Uterus (tissue), 2 donors: ENCODE measurements around the gene MBTPS1.

Source experiments
- POLR2A ChIP-seq, 2 donors: fragments of 450-650 bp; IDR thresholded peaks; one replicate each; pipeline ENCODE4 v1.6.1; 2016; ENCODE audit warnings: antibody characterized with exemption in 2 of 2, mild to moderate bottlenecking in 1 of 2, moderate library complexity in 1 of 2
- TF ChIP-seq, protein P1 (sequence below), 4 experiments: fragments of 200-600 bp in 2 of 4; fragments of 450-650 bp in 2 of 4; sonication (generic) in 2 of 4; IDR thresholded peaks; one replicate each; pipeline ENCODE4 v1.5.1; 2016 to 2019; ENCODE audit warnings: antibody characterized with exemption in 4 of 4, mild to moderate bottlenecking in 2 of 4, moderate library complexity in 1 of 4

DNA sequence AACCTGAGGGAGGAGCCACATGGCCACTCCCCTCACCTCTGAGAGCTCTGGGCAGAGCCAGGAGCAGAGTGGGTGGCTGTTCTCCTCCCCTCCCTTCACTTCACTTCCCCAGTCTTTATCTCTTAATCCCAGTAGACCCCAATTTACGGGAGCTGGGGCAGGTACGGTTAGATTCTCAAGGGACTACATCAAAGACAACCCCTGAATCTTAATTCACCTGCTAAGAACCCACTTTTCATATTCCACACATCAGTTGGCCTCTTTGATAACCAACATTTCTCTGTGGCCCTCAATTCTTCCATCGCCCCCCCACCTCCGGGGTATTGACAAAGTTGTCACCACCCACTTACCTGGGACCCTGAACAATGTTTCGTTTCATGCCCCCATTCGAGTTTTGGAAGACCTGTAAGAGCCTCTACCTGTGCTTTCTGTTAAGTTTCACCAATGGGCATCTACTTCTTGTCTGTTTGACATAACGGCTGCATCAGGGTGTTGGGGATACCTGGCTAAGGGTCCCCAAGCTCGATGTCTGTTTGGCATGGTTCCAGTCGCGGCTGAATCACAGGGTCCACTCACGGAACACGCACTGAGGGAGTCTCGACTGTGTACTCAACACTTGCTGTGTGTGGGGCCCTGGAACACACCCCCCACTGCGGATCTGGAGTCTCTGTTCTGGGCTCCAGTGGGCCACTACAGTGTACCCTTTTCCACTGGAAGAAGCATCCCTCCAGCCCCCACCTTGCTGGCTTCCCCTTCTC lies 102.0 kb downstream of the MBTPS1 start:
- TF ChIP-seq, protein P1, sequence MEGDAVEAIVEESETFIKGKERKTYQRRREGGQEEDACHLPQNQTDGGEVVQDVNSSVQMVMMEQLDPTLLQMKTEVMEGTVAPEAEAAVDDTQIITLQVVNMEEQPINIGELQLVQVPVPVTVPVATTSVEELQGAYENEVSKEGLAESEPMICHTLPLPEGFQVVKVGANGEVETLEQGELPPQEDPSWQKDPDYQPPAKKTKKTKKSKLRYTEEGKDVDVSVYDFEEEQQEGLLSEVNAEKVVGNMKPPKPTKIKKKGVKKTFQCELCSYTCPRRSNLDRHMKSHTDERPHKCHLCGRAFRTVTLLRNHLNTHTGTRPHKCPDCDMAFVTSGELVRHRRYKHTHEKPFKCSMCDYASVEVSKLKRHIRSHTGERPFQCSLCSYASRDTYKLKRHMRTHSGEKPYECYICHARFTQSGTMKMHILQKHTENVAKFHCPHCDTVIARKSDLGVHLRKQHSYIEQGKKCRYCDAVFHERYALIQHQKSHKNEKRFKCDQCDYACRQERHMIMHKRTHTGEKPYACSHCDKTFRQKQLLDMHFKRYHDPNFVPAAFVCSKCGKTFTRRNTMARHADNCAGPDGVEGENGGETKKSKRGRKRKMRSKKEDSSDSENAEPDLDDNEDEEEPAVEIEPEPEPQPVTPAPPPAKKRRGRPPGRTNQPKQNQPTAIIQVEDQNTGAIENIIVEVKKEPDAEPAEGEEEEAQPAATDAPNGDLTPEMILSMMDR (IDR thresholded peaks at IDR 0.05) = no peak
- no peak for TF ChIP-seq POLR2A (IDR thresholded peaks at IDR 0.05)
